Effector memory CD4-positive, alpha-beta T cell (primary cell): Measurements from ENCODE around the gene PTGR1.
"Not testable (repeated sequence)": the region's sequence is repeated elsewhere in the genome, so short reads cannot be mapped to it uniquely, and the experiment has no call there.

Experiments
- DNase-seq, 3 donors: peaks; one replicate each; pipeline ENCODE4 v3.0.0-alpha.2; 2020
- H3K27ac ChIP-seq: 2 replicates; pipeline ENCODE4 v1.7.0; 2013; ENCODE audit warnings: mild to moderate bottlenecking, low read length, moderate library complexity; ENCODE audit not compliant: insufficient read depth, poor library complexity, severe bottlenecking
- H3K27me3 ChIP-seq: replicated peaks from 2 replicates; pipeline ENCODE4 v1.7.0; 2013; ENCODE audit warnings: mild to moderate bottlenecking, low read length; ENCODE audit not compliant: insufficient read depth, control insufficient read depth, poor library complexity, severe bottlenecking
- H3K36me3 ChIP-seq: 2 replicates; pipeline ENCODE4 v1.7.0; 2013; ENCODE audit warnings: mild to moderate bottlenecking, low read length, moderate library complexity; ENCODE audit not compliant: control insufficient read depth, insufficient read depth
- H3K4me1 ChIP-seq: 2 replicates; pipeline ENCODE4 v1.7.0; 2013; ENCODE audit warnings: low read length, mild to moderate bottlenecking; ENCODE audit not compliant: control insufficient read depth, insufficient read depth, poor library complexity, severe bottlenecking
- H3K4me3 ChIP-seq: 2 replicates; pipeline ENCODE4 v1.7.0; 2013; ENCODE audit warnings: low read length, low read depth, mild to moderate bottlenecking; ENCODE audit not compliant: insufficient read depth, poor library complexity, severe bottlenecking
- H3K9me3 ChIP-seq: 2 replicates; pipeline ENCODE4 v1.7.0; 2013; ENCODE audit warnings: mild to moderate bottlenecking, low read length, moderate library complexity; ENCODE audit not compliant: control insufficient read depth

PTGR1 gene

DNA sequence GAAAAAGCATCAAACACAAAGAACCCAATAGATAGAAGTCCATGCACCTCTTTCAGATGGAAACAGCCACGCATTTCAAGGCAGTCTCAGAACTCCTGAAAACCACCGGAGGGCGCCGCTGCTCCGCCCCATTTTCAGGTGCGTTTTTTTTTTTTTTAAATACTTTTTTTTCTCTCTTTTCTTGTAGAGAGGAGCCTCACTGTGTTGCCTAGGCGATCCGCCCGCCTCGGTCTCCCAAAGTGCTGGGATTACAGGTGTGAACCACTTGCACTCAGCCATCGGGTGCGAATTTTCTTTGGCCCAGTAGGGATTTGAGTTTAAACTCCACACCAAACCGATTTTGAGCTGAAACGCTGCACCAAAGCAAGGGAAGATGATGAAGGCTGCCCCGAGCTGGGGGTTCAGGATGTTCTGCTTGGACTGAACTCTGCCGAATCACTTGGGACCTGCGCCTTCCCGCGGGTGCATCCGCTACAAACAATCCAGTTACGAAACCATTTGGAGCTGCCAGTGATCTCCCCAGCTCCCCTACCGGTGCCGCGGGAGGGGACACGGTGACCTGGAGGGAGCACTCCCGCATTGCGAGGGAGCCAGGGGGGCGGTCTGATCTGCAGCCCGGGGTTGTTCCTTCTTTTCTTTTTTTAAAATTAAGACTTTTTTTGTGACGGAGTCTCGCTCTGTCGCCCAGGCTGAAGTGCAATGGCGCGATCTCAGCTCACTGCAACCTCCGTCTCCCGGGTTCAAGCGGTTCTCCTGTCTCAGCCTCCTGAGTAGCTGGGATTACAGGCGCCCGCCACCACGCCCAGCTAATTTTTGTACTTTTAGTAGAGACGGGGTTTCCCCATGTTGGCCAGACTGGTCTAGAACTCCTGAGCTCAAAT lies 1.4 kb downstream of the PTGR1 start:
- peaks cover 10% of the 10 kb centered on the region for H3K27me3 ChIP-seq
- H3K27ac ChIP-seq = no peak overlapping the region
- peak overlapping the region; percentile 71 for H3K4me3 ChIP-seq
- no peaks in the 10 kb centered on the region for H3K9me3 ChIP-seq
- peak; percentile 16 to 38 (median 37) for DNase-seq
- no peaks in the 10 kb centered on the region for H3K36me3 ChIP-seq
- peaks cover 16% of the 10 kb centered on the region for H3K4me1 ChIP-seq

DNA sequence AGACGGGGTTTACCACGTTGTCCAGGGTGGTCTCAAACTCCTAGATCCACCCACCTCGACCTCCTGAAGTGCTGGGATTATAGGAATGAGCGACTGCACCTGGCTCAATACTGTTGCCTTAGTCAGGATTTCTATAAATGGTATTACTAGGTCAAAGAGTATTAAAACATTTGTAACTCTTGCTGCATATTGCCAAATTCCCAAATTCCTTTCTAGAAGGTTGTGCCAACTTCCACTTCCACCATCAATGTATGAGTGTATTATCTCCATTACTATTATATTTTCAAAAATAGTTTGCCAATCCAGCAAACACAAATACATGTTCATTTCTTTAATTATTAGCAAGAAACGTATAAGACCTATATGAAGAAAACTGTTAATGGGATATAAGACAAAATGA lies 10.6 kb downstream of the PTGR1 start:
- no peak overlapping the region for H3K4me3 ChIP-seq
- H3K36me3 ChIP-seq = no peaks in the 10 kb centered on the region
- no peaks in the 10 kb centered on the region for H3K27me3 ChIP-seq
- no peaks in the 10 kb centered on the region for H3K4me1 ChIP-seq
- H3K9me3 ChIP-seq = no peaks in the 10 kb centered on the region
- H3K27ac ChIP-seq = no peak overlapping the region
- DNase-seq = no peak

DNA sequence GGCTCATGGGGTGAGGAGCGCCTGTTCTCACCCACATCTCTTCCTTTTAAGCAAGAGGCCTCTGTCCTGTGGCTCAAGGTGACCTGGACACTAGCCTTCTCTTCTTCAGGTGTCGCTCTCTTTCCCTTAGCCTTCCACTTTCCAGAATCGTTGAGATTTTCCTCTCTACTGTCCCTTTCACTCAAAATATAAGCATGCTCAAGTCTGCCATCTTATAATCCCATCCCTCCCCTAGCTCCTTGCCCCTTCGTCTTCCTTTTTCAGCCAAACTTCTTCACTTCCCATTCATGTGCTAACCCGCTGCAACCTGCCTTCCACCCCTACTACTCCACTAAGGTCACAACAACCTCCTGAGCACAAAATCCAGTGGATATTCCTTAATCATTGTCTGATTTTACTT lies 13.1 kb downstream of the PTGR1 start:
- no peak overlapping the region for H3K4me3 ChIP-seq
- H3K9me3 ChIP-seq = no peaks in the 10 kb centered on the region
- DNase-seq = no peak
- H3K27me3 ChIP-seq = no peaks in the 10 kb centered on the region
- H3K36me3 ChIP-seq = no peaks in the 10 kb centered on the region
- no peaks in the 10 kb centered on the region for H3K4me1 ChIP-seq
- no peak overlapping the region for H3K27ac ChIP-seq

DNA sequence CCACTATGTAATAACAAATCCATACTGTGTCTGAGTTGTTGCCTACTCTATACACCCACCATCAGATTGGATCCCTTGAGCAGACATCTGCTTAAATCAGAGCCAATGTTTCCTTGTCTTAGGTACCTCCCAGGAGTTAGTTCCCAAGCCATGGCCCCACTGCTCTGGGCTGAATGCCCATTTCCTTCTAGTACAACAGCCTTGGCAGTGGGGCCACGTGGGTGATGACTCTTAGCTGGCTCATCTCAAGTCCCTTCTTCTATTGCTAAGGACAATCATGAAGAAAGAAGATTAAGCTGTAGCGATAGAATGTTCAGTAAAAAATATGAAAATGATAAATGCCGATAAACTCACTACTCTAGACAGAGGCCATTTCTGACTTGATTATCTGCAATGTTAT lies 16.6 kb downstream of the PTGR1 start:
- DNase-seq = no peak
- H3K36me3 ChIP-seq = no peaks in the 10 kb centered on the region

DNA sequence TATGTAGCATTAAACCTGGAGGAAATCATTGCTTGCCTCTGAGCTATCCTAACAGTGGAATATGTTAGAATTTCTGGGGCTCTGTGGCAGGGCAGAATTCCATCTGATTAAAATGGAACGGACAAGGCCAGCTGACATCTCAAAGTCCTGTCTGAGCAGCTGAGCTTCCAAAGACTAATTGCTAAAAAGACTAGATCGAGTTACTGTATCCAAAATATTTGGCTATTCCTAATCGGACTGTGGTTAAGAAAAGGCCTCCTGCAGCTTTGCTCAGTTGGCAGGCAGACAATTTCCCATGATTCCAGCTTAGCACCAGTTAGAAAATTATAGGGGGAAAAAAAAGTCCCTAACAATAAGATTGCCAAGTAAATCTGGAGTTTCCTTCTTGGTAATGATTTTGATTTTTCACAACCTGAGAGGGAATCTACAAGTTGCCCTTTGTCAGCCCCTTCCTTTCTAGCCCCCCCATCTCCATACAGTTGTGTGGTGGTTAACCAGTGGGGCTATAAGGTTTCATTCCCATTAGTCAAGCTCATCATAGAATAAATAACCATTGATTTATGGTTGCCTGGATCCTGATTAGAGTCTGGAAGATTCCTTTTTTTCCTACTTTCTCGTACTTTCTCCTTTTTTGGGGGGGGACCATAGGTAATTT lies 26.4 kb downstream of the PTGR1 start:
- Histone ChIP-seq H3K36me3 (no peaks in the 10 kb centered on the region), H3K9me3 (peaks cover 7% of the 10 kb centered on the region), H3K4me3 (no peak overlapping the region), H3K4me1 (no peaks in the 10 kb centered on the region), H3K27ac (no peak overlapping the region), H3K27me3 (no peaks in the 10 kb centered on the region)
- DNase-seq = no peak

More for the DNA sequence above, 16.6 kb downstream of the PTGR1 start:
- Histone ChIP-seq H3K27ac (no peak overlapping the region), H3K9me3 (no peaks in the 10 kb centered on the region), H3K4me1 (no peaks in the 10 kb centered on the region), H3K4me3 (no peak overlapping the region), H3K27me3 (no peaks in the 10 kb centered on the region)

- not testable (repeated sequence) for H3K27me3 ChIP-seq, H3K4me3 ChIP-seq, H3K4me1 ChIP-seq, H3K27ac ChIP-seq, H3K36me3 ChIP-seq, DNase-seq
- peaks cover 12% of the 10 kb centered on the region for H3K9me3 ChIP-seq
Observed at GRCh38 chr9:111568127-111568526, 31.3 kb downstream of the PTGR1 start.

GRCh38 chr9:111566234-111566633 lies 33.2 kb downstream of the PTGR1 start:
- H3K9me3 ChIP-seq = peaks cover 12% of the 10 kb centered on the region
- no peak overlapping the region for H3K27ac ChIP-seq
- no peak overlapping the region for H3K4me3 ChIP-seq
- H3K27me3 ChIP-seq = no peaks in the 10 kb centered on the region
- no peak for DNase-seq
- H3K4me1 ChIP-seq = no peaks in the 10 kb centered on the region
- H3K36me3 ChIP-seq = no peaks in the 10 kb centered on the region

DNA sequence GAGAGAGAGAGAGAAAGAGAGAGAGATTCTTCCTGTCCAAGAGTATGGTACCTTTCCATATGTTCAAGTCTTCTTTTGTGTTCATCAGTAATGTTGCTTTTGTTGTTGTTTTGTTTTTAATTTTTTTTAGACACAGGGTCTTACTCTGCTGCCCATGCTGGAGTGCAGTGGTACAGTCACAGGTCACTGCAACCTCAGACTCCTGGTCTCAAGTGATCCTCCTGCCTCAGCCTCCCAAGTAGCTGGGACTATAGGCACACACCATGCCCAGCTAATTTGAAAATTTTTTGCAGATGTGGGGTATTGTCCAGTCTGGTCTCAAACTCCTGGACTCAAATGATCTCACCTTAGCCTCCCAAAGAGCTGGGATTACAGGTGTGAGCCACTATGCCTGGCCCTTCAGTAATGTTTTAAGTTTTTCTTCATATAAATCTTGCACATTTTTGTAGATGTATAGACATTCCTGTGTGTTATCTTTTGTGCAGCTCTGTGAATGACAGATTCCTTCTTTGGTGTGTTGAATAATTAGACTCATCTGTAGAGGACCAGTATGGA lies 38.2 kb downstream of the PTGR1 start:
- no peaks in the 10 kb centered on the region for H3K4me1 ChIP-seq
- H3K36me3 ChIP-seq = no peaks in the 10 kb centered on the region
- no peak overlapping the region for H3K4me3 ChIP-seq
- H3K9me3 ChIP-seq = no peaks in the 10 kb centered on the region
- no peaks in the 10 kb centered on the region for H3K27me3 ChIP-seq
- no peak for DNase-seq
- no peak overlapping the region for H3K27ac ChIP-seq

DNA sequence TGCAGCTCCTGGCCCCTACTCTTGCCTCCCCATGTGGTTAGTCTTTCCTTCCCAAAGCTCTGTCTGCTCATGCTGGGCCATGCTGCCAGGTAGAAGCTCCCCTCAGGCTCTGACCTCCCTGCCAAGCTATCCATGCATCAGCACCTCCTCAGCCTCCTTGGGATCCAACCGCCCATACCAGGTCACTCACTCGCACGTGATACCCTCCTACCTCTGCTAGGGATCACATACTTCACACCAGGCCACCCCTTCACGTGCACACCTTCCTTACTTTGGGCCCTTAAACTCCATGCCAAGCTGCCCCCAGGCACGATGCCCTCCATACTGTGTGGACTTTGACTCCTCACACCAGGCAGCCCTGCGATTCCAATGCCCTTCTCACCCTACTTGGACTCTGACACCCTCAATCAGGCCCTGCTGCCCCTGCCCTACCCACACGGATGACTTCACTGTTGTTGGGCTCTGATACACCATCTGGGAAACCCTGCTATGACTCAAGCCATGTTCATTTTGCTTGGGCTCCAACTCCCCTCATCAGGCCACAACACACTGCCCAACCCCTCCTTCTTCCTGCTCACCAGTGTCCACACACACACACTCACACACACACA lies 40.3 kb downstream of the PTGR1 start:
- no peak for DNase-seq
- Histone ChIP-seq H3K27ac (no peak overlapping the region), H3K27me3 (no peaks in the 10 kb centered on the region), H3K4me3 (no peak overlapping the region), H3K4me1 (no peaks in the 10 kb centered on the region), H3K9me3 (peaks cover 10% of the 10 kb centered on the region), H3K36me3 (no peaks in the 10 kb centered on the region)

- H3K36me3 ChIP-seq, H3K4me1 ChIP-seq, H3K4me3 ChIP-seq, H3K27ac ChIP-seq, DNase-seq, H3K27me3 ChIP-seq: not testable (repeated sequence)
- peaks cover 14% of the 10 kb centered on the region for H3K9me3 ChIP-seq
Observed at GRCh38 chr9:111555425-111555824, 44.0 kb downstream of the PTGR1 start.
